NCI-H187 (cell line): ENCODE results near the gene AQP6.

Experiments used
- DNase-seq, 2 experiments: peaks; one replicate each; lab custom pipeline; 2025; lab: John Stamatoyannopoulos, UW

AQP6 gene

GRCh38 chr12:49990273-49990672 lies 17.5 kb downstream of the AQP6 start:
- DNase-seq, result no peak

- DNase-seq, result no peak
Observed at GRCh38 chr12:49998453-49998852, 25.7 kb downstream of the AQP6 start.

GRCh38 chr12:50003595-50003994 lies 30.8 kb downstream of the AQP6 start:
- no peak for DNase-seq

GRCh38 chr12:50004696-50005095 lies 31.9 kb downstream of the AQP6 start:
- DNase-seq, result no peak

- no peak for DNase-seq
Observed at GRCh38 chr12:50005175-50005574, 32.4 kb downstream of the AQP6 start.

- no peak for DNase-seq
Observed at GRCh38 chr12:50006280-50006679, 33.5 kb downstream of the AQP6 start.

- DNase-seq, result no peak
Observed at GRCh38 chr12:50006754-50007442, 34.2 kb downstream of the AQP6 start.

- DNase-seq, result no peak
Observed at GRCh38 chr12:50013361-50014147, 40.8 kb downstream of the AQP6 start.

GRCh38 chr12:50014342-50014741 lies 41.6 kb downstream of the AQP6 start:
- no peak for DNase-seq

- DNase-seq, result no peak
Observed at GRCh38 chr12:50016501-50017475, 44.0 kb downstream of the AQP6 start.

GRCh38 chr12:50017641-50018040 lies 44.9 kb downstream of the AQP6 start:
- no peak for DNase-seq

GRCh38 chr12:50018154-50018553 lies 45.4 kb downstream of the AQP6 start:
- no peak for DNase-seq

- DNase-seq, result no peak
Observed at GRCh38 chr12:50018968-50019367, 46.2 kb downstream of the AQP6 start.

GRCh38 chr12:50019524-50019923 lies 46.8 kb downstream of the AQP6 start:
- DNase-seq, result no peak

- DNase-seq, result no peak
Observed at GRCh38 chr12:50021031-50021430, 48.3 kb downstream of the AQP6 start.

- no peak for DNase-seq
Observed at GRCh38 chr12:50022903-50023302, 50.2 kb downstream of the AQP6 start.

GRCh38 chr12:50024227-50024626 lies 51.5 kb downstream of the AQP6 start:
- no peak for DNase-seq

- DNase-seq, result no peak
Observed at GRCh38 chr12:50024805-50025186, 52.0 kb downstream of the AQP6 start.

GRCh38 chr12:50025187-50026059 lies 52.7 kb downstream of the AQP6 start, which contains the start of gene RACGAP1:
RACGAP1 (minus strand) TSS chr12:50025494; CDS start chr12:50016715, 8,779 bp downstream.
- peak; percentile 98 for DNase-seq

GRCh38 chr12:50026691-50027090 lies 53.9 kb downstream of the AQP6 start:
- DNase-seq, result no peak
